ENCODE results near the gene ZNF738.

DNA sequence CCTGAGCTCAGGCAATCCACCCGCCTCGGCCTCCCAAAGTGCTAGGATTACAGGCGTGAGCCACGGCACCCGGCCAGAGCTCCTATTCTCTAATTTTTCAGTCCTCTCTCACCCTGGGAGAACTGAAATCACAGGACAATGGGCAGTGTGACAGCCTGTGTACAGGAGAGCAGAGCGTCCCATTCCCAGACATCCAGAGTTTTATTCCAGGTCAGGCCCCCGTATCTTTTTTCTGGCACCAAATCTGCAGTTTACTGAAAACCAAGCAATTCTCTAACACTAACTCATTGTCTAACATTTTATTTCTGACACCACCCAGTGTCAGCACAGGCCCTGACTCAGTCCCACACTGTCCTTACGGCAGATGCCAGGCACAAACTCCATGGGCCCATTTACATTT is 36.3 kb upstream of the ZNF738 start:
- TF ChIP-seq, protein P1, sequence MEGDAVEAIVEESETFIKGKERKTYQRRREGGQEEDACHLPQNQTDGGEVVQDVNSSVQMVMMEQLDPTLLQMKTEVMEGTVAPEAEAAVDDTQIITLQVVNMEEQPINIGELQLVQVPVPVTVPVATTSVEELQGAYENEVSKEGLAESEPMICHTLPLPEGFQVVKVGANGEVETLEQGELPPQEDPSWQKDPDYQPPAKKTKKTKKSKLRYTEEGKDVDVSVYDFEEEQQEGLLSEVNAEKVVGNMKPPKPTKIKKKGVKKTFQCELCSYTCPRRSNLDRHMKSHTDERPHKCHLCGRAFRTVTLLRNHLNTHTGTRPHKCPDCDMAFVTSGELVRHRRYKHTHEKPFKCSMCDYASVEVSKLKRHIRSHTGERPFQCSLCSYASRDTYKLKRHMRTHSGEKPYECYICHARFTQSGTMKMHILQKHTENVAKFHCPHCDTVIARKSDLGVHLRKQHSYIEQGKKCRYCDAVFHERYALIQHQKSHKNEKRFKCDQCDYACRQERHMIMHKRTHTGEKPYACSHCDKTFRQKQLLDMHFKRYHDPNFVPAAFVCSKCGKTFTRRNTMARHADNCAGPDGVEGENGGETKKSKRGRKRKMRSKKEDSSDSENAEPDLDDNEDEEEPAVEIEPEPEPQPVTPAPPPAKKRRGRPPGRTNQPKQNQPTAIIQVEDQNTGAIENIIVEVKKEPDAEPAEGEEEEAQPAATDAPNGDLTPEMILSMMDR (IDR thresholded peaks at IDR 0.05; ENCODE audit: low read depth, low read length): no peak
- no peak for TF ChIP-seq EZH2phosphoT487 (IDR thresholded peaks at IDR 0.05; ENCODE audit: low read depth)

Data from OCI-LY3 (cell line).